HepG2 (cell line): ENCODE measurements around the gene SLC35B2. TPM values are rescaled to one million over a fixed set of nuclear protein-coding genes. Genes with fewer than 3 reads are reported as not detected.
A peak's percentile ranks its signal among the peaks of the same experiment; 100 is the strongest.

Experiments used
- ATAC-seq: fragments of 200-7000 bp; cut with Tn5 transposase; 3 replicates; pipeline ENCODE4 v1.9.1; 2020; ENCODE audit warnings: mild to moderate bottlenecking, moderate library complexity
- BruUV-seq: library from RNA; stranded (reverse); fragments of 400-500 nt; replicated peaks from 2 replicates; lab custom pipeline; 2021; lab: Mats Ljungman, UMichigan
- CTCF ChIA-PET: fragments of 300-600 bp; formaldehyde crosslinking; extraction: SDS; loops from one replicate; lab custom pipeline; 2021; ENCODE audit warnings: low total read pairs, inconsistent platforms, low intra/inter-chr PET ratio; lab: Yijun Ruan, JAX
- POLR2A ChIA-PET: fragments of 350-600 bp; sonication (Branson Sonifier 250); formaldehyde crosslinking; loops from one replicate; lab custom pipeline; 2020; ENCODE audit warnings: antibody characterized with exemption, inconsistent platforms; lab: Yijun Ruan, JAX
- DNase-seq: peaks from one replicate; pipeline ENCODE4 v3.0.0-alpha.2; 2015; ENCODE audit warnings: low spot score
- FAIRE-seq: peaks from 3 replicates; lab custom pipeline; 2011; peaks lifted over from hg19 to GRCh38; lab: Jason Lieb, UNC
- H2AFZ ChIP-seq: one replicate; pipeline ENCODE4 v1.6.1; 2011; ENCODE audit warnings: low read length, inconsistent platforms
- H3K27ac ChIP-seq: fragments of 300-600 bp; 3 replicates; pipeline ENCODE4 v1.8.0; 2011; ENCODE audit warnings: mixed run types, mild to moderate bottlenecking, mixed read lengths, low read length, inconsistent platforms; ENCODE audit not compliant: insufficient read depth; ENCODE audit errors: extremely low read length
- H3K27me3 ChIP-seq, 2 experiments: fragments of 200-600 bp in 1 of 2; 2 replicates in 1 of 2; 3 replicates in 1 of 2; pipeline versions ENCODE4 v1.6.0 to v1.8.0; 2011; ENCODE audit warnings: low read length in 2 of 2, mild to moderate bottlenecking in 2 of 2, moderate library complexity in 2 of 2, inconsistent platforms in 1 of 2; ENCODE audit not compliant: insufficient read depth in 2 of 2, control insufficient read depth in 1 of 2
- H3K36me3 ChIP-seq, 2 experiments: fragments of 200-600 bp in 1 of 2; replicated peaks in 1 of 2; 2 replicates in 1 of 2; 3 replicates in 1 of 2; pipeline versions ENCODE4 v1.5.1 to v1.8.0; 2011; ENCODE audit warnings: low read length in 2 of 2, inconsistent platforms in 1 of 2; ENCODE audit not compliant: insufficient read depth in 2 of 2, control insufficient read depth in 1 of 2
- H3K4me1 ChIP-seq: 2 replicates; pipeline ENCODE4 v1.5.1; 2012; ENCODE audit warnings: low read length, inconsistent platforms; ENCODE audit not compliant: insufficient read depth
- H3K4me2 ChIP-seq: 2 replicates; pipeline ENCODE4 v1.6.0; 2011; ENCODE audit warnings: low read depth, low read length, inconsistent platforms
- H3K4me3 ChIP-seq, 3 experiments: fragments of 200-600 bp in 1 of 3; sonication (generic), shearing (Covaris generic) in 1 of 3; replicated peaks in 1 of 3; 2 replicates each; pipeline ENCODE4 v1.5.1; 2011 to 2016; ENCODE audit warnings: low read length in 3 of 3, inconsistent platforms in 2 of 3, low read depth in 2 of 3, mild to moderate bottlenecking in 2 of 3, control low read depth in 1 of 3, mixed read lengths in 1 of 3; ENCODE audit not compliant: insufficient read depth in 1 of 3
- H3K79me2 ChIP-seq: one replicate; pipeline ENCODE4 v1.6.1; 2011; ENCODE audit warnings: low read length, inconsistent platforms; ENCODE audit not compliant: insufficient read depth
- H3K9ac ChIP-seq: 2 replicates; pipeline ENCODE4 v1.6.0; 2011; ENCODE audit warnings: mild to moderate bottlenecking, low read depth, low read length, inconsistent platforms; ENCODE audit not compliant: insufficient read depth
- H3K9me3 ChIP-seq: 2 replicates; pipeline ENCODE4 v1.5.1; 2012; ENCODE audit warnings: mild to moderate bottlenecking, low read length
- H4K20me1 ChIP-seq: 2 replicates; pipeline ENCODE4 v1.6.0; 2011; ENCODE audit warnings: inconsistent platforms, mild to moderate bottlenecking, low read length, moderate library complexity; ENCODE audit not compliant: insufficient read depth
- BCL6 ChIP-seq: IDR thresholded peaks from 2 replicates; pipeline ENCODE4 v1.6.1; 2016; ENCODE audit warnings: missing genetic modification reagents, missing compliant biosample characterization
- BORCS8-MEF2B ChIP-seq: sonication (generic); formaldehyde crosslinking; IDR thresholded peaks from 2 replicates; pipeline ENCODE4 v1.8.0; 2022; ENCODE audit warnings: mild to moderate bottlenecking, missing genetic modification reagents
- CEBPB ChIP-seq: IDR thresholded peaks from 2 replicates; pipeline ENCODE4 v1.6.1; 2011; ENCODE audit warnings: low read depth, low read length, improper control_type of control experiment, borderline replicate concordance
- GFI1 ChIP-seq: sonication (generic); formaldehyde crosslinking; IDR thresholded peaks from 2 replicates; pipeline ENCODE4 v1.5.0; 2020; ENCODE audit warnings: missing genetic modification reagents, mild to moderate bottlenecking, borderline replicate concordance
- MED8 ChIP-seq: sonication (generic); formaldehyde crosslinking; IDR thresholded peaks from 2 replicates; pipeline ENCODE4 v1.8.1; 2023; ENCODE audit warnings: mild to moderate bottlenecking, missing genetic modification reagents; ENCODE audit not compliant: insufficient replicate concordance
- ZNF431 ChIP-seq: sonication (generic); formaldehyde crosslinking; IDR thresholded peaks from 2 replicates; pipeline ENCODE4 v1.9.0; 2022; ENCODE audit warnings: missing genetic modification reagents, low read depth, mild to moderate bottlenecking, borderline replicate concordance
- WGBS: methylation state at CpG from one replicate; pipeline ENCODE4 v1.1.6; 2017; ENCODE audit warnings: low lambda C conversion rate; 5-methylcytosine and 5-hydroxymethylcytosine counted together
- in situ Hi-C: cut with HindIII; loops from 2 replicates; pipeline ENCODE4 v1.10.0; 2017; ENCODE audit warnings: low pct_unique_long_range_greater_than_20kb; ENCODE audit not compliant: extremely low pct_ligation_motif_present
- intact Hi-C: fragments of 100-400 bp; cut with micrococcal nuclease; formaldehyde crosslinking; loops from one replicate; pipeline ENCODE4 v1.10.0; 2022; ENCODE audit not compliant: unreplicated experiment
- polyA plus RNA-seq, 8 experiments: library from polyadenylated mRNA; depleted of rRNA in 3 of 8; stranded (reverse) in 7 of 8; unstranded in 1 of 8; fragments of >200 nt; fragmentation: Illumina TruSeq in 4 of 8; extraction: Trizol in 4 of 8; gene quantifications; 2 replicates each; pipeline versions ENCODE4 v1.2.1 to v1.2.3, GENCODE V29; 2011 to 2016; ENCODE audit warnings: low read depth in 4 of 8, missing spikeins in 1 of 8, mixed read lengths in 1 of 8; ENCODE audit not compliant: insufficient read depth in 1 of 8
- total RNA-seq, 5 experiments: library from RNA; depleted of rRNA; stranded (reverse); fragments of >200 nt; fragmentation: Illumina TruSeq; extraction: Trizol; gene quantifications; 2 replicates each; pipeline ENCODE4 v1.2.3, GENCODE V29; 2016; ENCODE audit warnings: low read depth in 1 of 5
- TF ChIP-seq, protein P1 (sequence below): sonication (generic); formaldehyde crosslinking; IDR thresholded peaks from 2 replicates; pipeline ENCODE4 v1.4.0; 2020; ENCODE audit warnings: missing genetic modification reagents
- TF ChIP-seq, protein P2 (sequence below): sonication (generic); formaldehyde crosslinking; IDR thresholded peaks from 2 replicates; pipeline ENCODE4 v1.9.0; 2022; ENCODE audit warnings: low read depth, missing genetic modification reagents

Gene SLC35B2
- total and polyA plus RNA-seq, 2 of the 13 experiments (the other 11 are each of a cell fraction or from before 2014, with no cell fraction given) = 61.1 to 148 TPM

DNA sequence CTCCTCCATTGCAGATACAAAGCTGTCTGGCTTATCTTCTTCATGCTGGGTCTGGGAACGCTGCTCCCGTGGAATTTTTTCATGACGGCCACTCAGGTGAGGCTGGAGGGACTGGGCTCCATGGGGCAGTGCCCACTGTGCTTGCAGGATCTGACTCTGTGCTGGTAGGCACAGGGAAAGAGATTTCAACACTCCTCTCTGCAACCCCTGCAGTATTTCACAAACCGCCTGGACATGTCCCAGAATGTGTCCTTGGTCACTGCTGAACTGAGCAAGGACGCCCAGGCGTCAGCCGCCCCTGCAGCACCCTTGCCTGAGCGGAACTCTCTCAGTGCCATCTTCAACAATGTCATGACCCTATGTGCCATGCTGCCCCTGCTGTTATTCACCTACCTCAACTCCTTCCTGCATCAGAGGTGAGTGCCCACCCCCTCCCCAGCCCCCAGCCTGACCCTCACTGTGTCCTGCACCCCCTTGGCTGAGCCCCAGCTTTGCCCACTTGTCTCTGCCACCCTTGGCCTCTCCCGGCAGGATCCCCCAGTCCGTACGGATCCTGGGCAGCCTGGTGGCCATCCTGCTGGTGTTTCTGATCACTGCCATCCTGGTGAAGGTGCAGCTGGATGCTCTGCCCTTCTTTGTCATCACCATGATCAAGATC lies 27.8 kb downstream of the SLC35B2 start:
- ATAC-seq = no peak
- Histone ChIP-seq H3K36me3 (peaks cover 11 to 24% of the 10 kb centered on the region in 2 experiments), H3K4me1 (peaks cover 53% of the 10 kb centered on the region), H3K27ac (no peak overlapping the region), H3K4me2 (no peak overlapping the region), H4K20me1 (no peaks in the 10 kb centered on the region), H3K79me2 (peaks cover 13% of the 10 kb centered on the region), H3K9me3 (no peaks in the 10 kb centered on the region), H3K4me3 (no peak overlapping the region), H2AFZ (no peak overlapping the region)
- DNase-seq = no peak
- FAIRE-seq = no peak
- WGBS = 94% methylated on average over 11 of the region's 11 CpGs
- TF ChIP-seq MED8 (CRISPR knock-in tag) (peak; percentile 30), BORCS8-MEF2B (CRISPR knock-in tag) (no peak), GFI1 (CRISPR knock-in tag) (no peak), ZNF431 (CRISPR knock-in tag) (no peak), BCL6 (no peak), CEBPB (peak; percentile 74)
- TF ChIP-seq, protein P1, sequence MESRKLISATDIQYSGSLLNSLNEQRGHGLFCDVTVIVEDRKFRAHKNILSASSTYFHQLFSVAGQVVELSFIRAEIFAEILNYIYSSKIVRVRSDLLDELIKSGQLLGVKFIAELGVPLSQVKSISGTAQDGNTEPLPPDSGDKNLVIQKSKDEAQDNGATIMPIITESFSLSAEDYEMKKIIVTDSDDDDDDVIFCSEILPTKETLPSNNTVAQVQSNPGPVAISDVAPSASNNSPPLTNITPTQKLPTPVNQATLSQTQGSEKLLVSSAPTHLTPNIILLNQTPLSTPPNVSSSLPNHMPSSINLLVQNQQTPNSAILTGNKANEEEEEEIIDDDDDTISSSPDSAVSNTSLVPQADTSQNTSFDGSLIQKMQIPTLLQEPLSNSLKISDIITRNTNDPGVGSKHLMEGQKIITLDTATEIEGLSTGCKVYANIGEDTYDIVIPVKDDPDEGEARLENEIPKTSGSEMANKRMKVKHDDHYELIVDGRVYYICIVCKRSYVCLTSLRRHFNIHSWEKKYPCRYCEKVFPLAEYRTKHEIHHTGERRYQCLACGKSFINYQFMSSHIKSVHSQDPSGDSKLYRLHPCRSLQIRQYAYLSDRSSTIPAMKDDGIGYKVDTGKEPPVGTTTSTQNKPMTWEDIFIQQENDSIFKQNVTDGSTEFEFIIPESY (CRISPR knock-in tag) = peak; percentile 74; the same call in 1 of the 2 replicates
- TF ChIP-seq, protein P2, sequence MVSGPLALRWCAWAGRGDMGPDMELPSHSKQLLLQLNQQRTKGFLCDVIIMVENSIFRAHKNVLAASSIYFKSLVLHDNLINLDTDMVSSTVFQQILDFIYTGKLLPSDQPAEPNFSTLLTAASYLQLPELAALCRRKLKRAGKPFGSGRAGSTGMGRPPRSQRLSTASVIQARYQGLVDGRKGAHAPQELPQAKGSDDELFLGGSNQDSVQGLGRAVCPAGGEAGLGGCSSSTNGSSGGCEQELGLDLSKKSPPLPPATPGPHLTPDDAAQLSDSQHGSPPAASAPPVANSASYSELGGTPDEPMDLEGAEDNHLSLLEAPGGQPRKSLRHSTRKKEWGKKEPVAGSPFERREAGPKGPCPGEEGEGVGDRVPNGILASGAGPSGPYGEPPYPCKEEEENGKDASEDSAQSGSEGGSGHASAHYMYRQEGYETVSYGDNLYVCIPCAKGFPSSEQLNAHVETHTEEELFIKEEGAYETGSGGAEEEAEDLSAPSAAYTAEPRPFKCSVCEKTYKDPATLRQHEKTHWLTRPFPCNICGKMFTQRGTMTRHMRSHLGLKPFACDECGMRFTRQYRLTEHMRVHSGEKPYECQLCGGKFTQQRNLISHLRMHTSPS (CRISPR knock-in tag) = peak; percentile 50; the same call in 1 of the 2 replicates
- TF ChIP-seq, all 625 proteins: peak for 4
- Histone ChIP-seq H3K9ac (no peak overlapping the region), H3K27me3 (no peaks in the 10 kb centered on the region)
- intact Hi-C loops = no loop called here
- no TSS peak for BruUV-seq
- POLR2A ChIA-PET = interaction anchor here (1.2 kb wide), 1 partner anchor 10 kb away, joined by 4 read pairs; no protein-coding TSS in a partner anchor
- in situ Hi-C loops = no loop called here
- CTCF ChIA-PET = no interaction called here
